Measurements from ENCODE around the gene LHFPL2. TPM values are rescaled to one million over a fixed set of nuclear protein-coding genes. Genes with fewer than 3 reads are reported as not detected.
"Not testable (repeated sequence)": the region's sequence is repeated elsewhere in the genome, so short reads cannot be mapped to it uniquely, and the experiment has no call there.

The LHFPL2 gene
- total and polyA plus RNA-seq, 2 of the 4 experiments (the other 2 are of a cell fraction): 6.5 to 11.3 TPM

- intact Hi-C loops (cut with micrococcal nuclease); H3K23ac ChIP-seq (ENCODE audit: low read depth, low read length); H4K5ac ChIP-seq (ENCODE audit: low read depth, low read length); H4K91ac ChIP-seq (ENCODE audit: insufficient read depth, low read depth, low read length); H2AK9ac ChIP-seq (replicated peaks; ENCODE audit: low read depth, low read length, poor library complexity); H3K56ac ChIP-seq (ENCODE audit: extremely low read depth, insufficient read depth, low read length); H3K27ac ChIP-seq (ENCODE audit: insufficient read depth, low read length); H4K20me1 ChIP-seq (ENCODE audit: insufficient read depth, low read length); ATAC-seq (ENCODE audit: low read depth); H2BK120ac ChIP-seq (ENCODE audit: low read depth, low read length); H3K4me1 ChIP-seq (ENCODE audit: control insufficient read depth, insufficient read depth, low read length); in situ Hi-C loops (cut with MboI; ENCODE audit: low sequenced_read_pairs); H2BK15ac ChIP-seq (ENCODE audit: low read depth, low read length); H4K8ac ChIP-seq (ENCODE audit: low read depth in 2 of 2, low read length in 2 of 2); BruUV-seq (replicated peaks); H3K9me1 ChIP-seq (ENCODE audit: insufficient read depth, low read length); H2AK5ac ChIP-seq (ENCODE audit: low read depth, low read length); H2AFZ ChIP-seq (replicated peaks; ENCODE audit: low read length, poor library complexity); dilution Hi-C loops (cut with HindIII; ENCODE audit: low sequenced_read_pairs, unreplicated experiment); H3K9ac ChIP-seq (ENCODE audit: low read depth, low read length); CTCF ChIA-PET; H3K4ac ChIP-seq (ENCODE audit: low read depth, low read length); DNase-seq; H2BK20ac ChIP-seq (ENCODE audit: low read depth, low read length); POLR2A ChIA-PET (ENCODE audit: unreplicated experiment); H3K4me2 ChIP-seq (ENCODE audit: low read depth, low read length); H3K14ac ChIP-seq (replicated peaks; ENCODE audit: low read depth, low read length); H3K4me3 ChIP-seq (ENCODE audit: insufficient read depth, low read depth, low read length); H3K18ac ChIP-seq (ENCODE audit: low read depth, low read length); H3K27me3 ChIP-seq (ENCODE audit: control insufficient read depth, insufficient read depth, low read length); H3K79me1 ChIP-seq (ENCODE audit: low read depth in 1 of 2, low read length in 2 of 2); H3K36me3 ChIP-seq (ENCODE audit: control insufficient read depth, insufficient read depth, low read length); H3K9me3 ChIP-seq (ENCODE audit: control insufficient read depth, insufficient read depth, low read length); H2BK5ac ChIP-seq (ENCODE audit: low read depth, low read length, poor library complexity, severe bottlenecking): not testable (repeated sequence)
- no CpG with 5 or more reads among the region's 5 CpGs for WGBS, 2 experiments (ENCODE audit: extremely low coverage in 2 of 2, insufficient read length in 1 of 2)
These were observed 35.3 kb upstream of the LHFPL2 start for GRCh38 chr5:78683905-78684304.

Measured in IMR-90 (cell line).